Suppressor macrophage treated with lipopolysaccharide for 1 hour (primary cell): Measurements from ENCODE around the gene RAB5B.

Experiments
- DNase-seq, 3 donors: peaks; one replicate each; pipeline ENCODE4 v3.0.0-alpha.2; 2020 to 2022

RAB5B gene

GRCh38 chr12:56020423-56021184 lies 46.7 kb downstream of the RAB5B start, which contains the start of gene IKZF4:
TSS of gene IKZF4 (plus strand) at chr12:56021043. CDS start at chr12:56021494, 451 bp downstream.
- DNase-seq: peak; percentile 36 to 46 (median 37)

GRCh38 chr12:56021889-56022497 lies 48.1 kb downstream of the RAB5B start:
- DNase-seq: peak; percentile 46 to 49 (median 48)

GRCh38 chr12:56028511-56029165 lies 54.8 kb downstream of the RAB5B start:
- no peak for DNase-seq

GRCh38 chr12:56029166-56029519 lies 55.3 kb downstream of the RAB5B start:
- no peak for DNase-seq

- DNase-seq: peak; percentile 79 to 85 (median 83)
These were observed 55.9 kb downstream of the RAB5B start for GRCh38 chr12:56029666-56030293.

- DNase-seq: no peak
These were observed 58.1 kb downstream of the RAB5B start for GRCh38 chr12:56031987-56032386.

GRCh38 chr12:56034586-56035332 lies 60.9 kb downstream of the RAB5B start:
- peak in 1 of 3 donors; percentile 10 for DNase-seq

- peak in 1 of 3 donors; percentile 8 for DNase-seq
These were observed 63.3 kb downstream of the RAB5B start for GRCh38 chr12:56037161-56037560.

GRCh38 chr12:56038022-56038655 lies 64.3 kb downstream of the RAB5B start:
- DNase-seq: peak in 1 of 3 donors; percentile 12

GRCh38 chr12:56040151-56040550 lies 66.3 kb downstream of the RAB5B start:
- DNase-seq: peak in 1 of 3 donors; percentile 10

- DNase-seq: peak in 1 of 3 donors; percentile 7
These were observed 67.2 kb downstream of the RAB5B start for GRCh38 chr12:56040963-56041551.

GRCh38 chr12:56041552-56042429 lies 67.9 kb downstream of the RAB5B start, which contains the start of gene RPS26:
TSS of gene RPS26 (plus strand) at chr12:56041918. CDS start at chr12:56042167, 249 bp downstream.
- peak; percentile 95 to 98 (median 97) for DNase-seq

GRCh38 chr12:56042430-56042813 lies 68.5 kb downstream of the RAB5B start:
- DNase-seq: peak in 1 of 3 donors; percentile 15

GRCh38 chr12:56042843-56043242 lies 69.0 kb downstream of the RAB5B start:
- peak in 1 of 3 donors; percentile 15 for DNase-seq
